ENCODE data around the gene PXMP4. TPM values are rescaled to one million over a fixed set of nuclear protein-coding genes. Genes with fewer than 3 reads are reported as not detected.

The PXMP4 gene
- total and polyA plus RNA-seq, 9 of the 15 experiments (the other 6 are each of a cell fraction or from before 2014, with no cell fraction given), result 4.8 to 29.1 (median 6.8) TPM

GRCh38 chr20:33707668-33708067 lies 12.4 kb downstream of the PXMP4 start (continued):
- TF ChIP-seq ZMIZ1 (IDR thresholded peaks at IDR 0.05; ENCODE audit: low read depth in 2 of 2, low read length in 2 of 2) (no peak), CHD4 (IDR thresholded peaks at IDR 0.05; ENCODE audit: insufficient read depth, insufficient replicate concordance, low read depth, low read length, poor library complexity, severe bottlenecking) (no peak)

- no peak overlapping the region for H3K9ac ChIP-seq (ENCODE audit: insufficient read depth in 1 of 2, low read depth in 2 of 2, low read length in 2 of 2)
- ATAC-seq (no peak), FAIRE-seq (no peak), DNase-seq (ENCODE audit: extremely low read depth in 1 of 4, low spot score in 3 of 4) (no peak)
- no peak overlapping the region for H3K4me2 ChIP-seq (ENCODE audit: insufficient read depth, low read length)
- peaks cover 13% of the 10 kb centered on the region; the same call in 2 of the 3 replicates for H3K36me3 ChIP-seq (ENCODE audit: control insufficient read depth, insufficient read depth, low read length)
- ChIA-PET POLR2A (interaction anchor here (0.8 to 1.3 kb wide), 3 partner anchors 9 to 31 kb away, joined by 3 to 4 read pairs (median 3); partner anchors contain the start of gene PXMP4), CTCF (ENCODE audit: low intra/inter-chr PET ratio) (no interaction called here)
- peaks cover 4% of the 10 kb centered on the region for H3K9me1 ChIP-seq (ENCODE audit: control insufficient read depth, insufficient read depth, low read length)
- in situ Hi-C loops (cut with MboI) (no loop called here), intact Hi-C loops (cut with micrococcal nuclease) (no loop called here)
- H3K9me3 ChIP-seq (replicated peaks; ENCODE audit: control insufficient read depth, insufficient read depth, low read depth, low read length), result no peaks in the 10 kb centered on the region
- H3K79me2 ChIP-seq (ENCODE audit: control insufficient read depth, insufficient read depth, low read length), result no peaks in the 10 kb centered on the region
- BruUV-seq (replicated peaks), result no TSS peak
- no peaks in the 10 kb centered on the region for H4K20me1 ChIP-seq (replicated peaks; ENCODE audit: control insufficient read depth, insufficient read depth, low read length)
- H3K27ac ChIP-seq (ENCODE audit: extremely low read depth, low read depth, low read length), result no peak overlapping the region
- H2AFZ ChIP-seq (ENCODE audit: low read depth, low read length), result no peak overlapping the region
- peaks cover 4 to 6% of the 10 kb centered on the region in 2 experiments; a peak in 4 of 5 replicates for H3K4me1 ChIP-seq (replicated peaks in 1 of 2; ENCODE audit: control insufficient read depth in 2 of 2, insufficient read depth in 2 of 2, low read length in 2 of 2)
- no peak overlapping the region for H3K4me3 ChIP-seq
- no peaks in the 10 kb centered on the region; a peak in 1 of 5 replicates for H3K27me3 ChIP-seq (ENCODE audit: control insufficient read depth in 2 of 2, insufficient read depth in 2 of 2, low read length in 2 of 2)
- WGBS (ENCODE audit: insufficient coverage, low coverage, missing lambda C conversion rate), result 81% methylated on average over 11 of the region's 11 CpGs
- no peak for TF ChIP-seq ZNF175 (CRISPR knock-in tag; IDR thresholded peaks at IDR 0.05; ENCODE audit: low read depth)
- TF ChIP-seq ZC3H8 (IDR thresholded peaks at IDR 0.05), result no peak
- no peak for TF ChIP-seq ZBTB17 (CRISPR knock-in tag; IDR thresholded peaks at IDR 0.05)
- no peak for TF ChIP-seq ATF6 (CRISPR knock-in tag; IDR thresholded peaks at IDR 0.05)
- TF ChIP-seq CEBPZ (IDR thresholded peaks at IDR 0.05; ENCODE audit: borderline replicate concordance, low read depth, low read length), result no peak
- no peak for TF ChIP-seq HNRNPK (IDR thresholded peaks at IDR 0.05; ENCODE audit: low read depth, low read length, poor library complexity, severe bottlenecking)
Measured at GRCh38 chr20:33704197-33704924, 15.7 kb downstream of the PXMP4 start.
